Measurements from ENCODE around the gene PROM1. TPM values are rescaled to one million over a fixed set of nuclear protein-coding genes. Genes with fewer than 3 reads are reported as not detected.

The PROM1 gene
- total RNA-seq, 1 experiment from 2014 or later, result not detected

DNA sequence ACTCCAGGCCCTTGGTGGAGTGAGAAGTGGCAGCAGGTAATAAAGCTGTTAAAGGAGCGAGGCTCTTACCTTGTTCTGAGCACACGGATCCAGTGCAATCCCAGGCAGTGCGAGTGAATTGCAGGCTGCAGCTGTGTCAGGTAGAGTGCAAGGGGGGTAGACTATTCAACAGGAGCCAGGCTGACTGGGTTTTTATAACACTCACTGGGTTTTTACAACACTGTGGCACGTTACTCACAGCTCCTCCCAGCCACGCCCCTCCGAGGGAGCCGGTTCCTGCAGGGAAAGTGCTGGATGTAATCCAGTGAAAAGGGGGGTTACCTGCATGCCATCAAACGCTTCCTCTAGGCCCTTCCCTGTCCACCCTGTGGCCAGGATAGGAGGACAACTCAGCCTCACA lies 145.6 kb downstream of the PROM1 start:
- no peaks in the 10 kb centered on the region for H3K9me3 ChIP-seq (replicated peaks)
- H3K4me1 ChIP-seq (replicated peaks), result no peaks in the 10 kb centered on the region
- H3K4me3 ChIP-seq, result no peak overlapping the region
- no peaks in the 10 kb centered on the region for H3K36me3 ChIP-seq
- no peak overlapping the region for H3K27ac ChIP-seq
- H3K27me3 ChIP-seq (replicated peaks), result no peaks in the 10 kb centered on the region
- DNase-seq (ENCODE audit: low read depth in 1 of 2, low spot score in 2 of 2), result no peak

DNA sequence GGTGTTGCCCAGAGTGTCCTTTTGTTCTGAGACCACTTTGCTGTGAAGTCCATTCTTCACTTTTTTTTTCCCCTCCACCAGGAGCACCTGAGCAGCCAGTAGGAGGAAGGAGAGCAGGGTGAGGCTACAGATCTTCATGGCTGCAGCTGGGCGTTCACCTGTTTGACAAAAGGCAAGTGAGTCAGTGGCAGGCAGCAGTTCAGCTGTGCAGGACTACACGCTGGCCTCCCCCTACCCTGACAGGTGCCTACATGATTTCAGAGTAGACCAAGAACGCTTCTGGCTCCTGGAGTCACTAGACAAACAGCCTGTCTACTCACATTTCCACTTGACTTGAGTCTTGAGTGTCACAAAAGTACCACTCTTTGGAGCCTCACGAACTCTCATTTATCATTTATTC lies 147.3 kb downstream of the PROM1 start:
- no peaks in the 10 kb centered on the region for H3K36me3 ChIP-seq
- DNase-seq (ENCODE audit: low read depth in 1 of 2, low spot score in 2 of 2), result no peak
- no peak overlapping the region for H3K4me3 ChIP-seq
- no peaks in the 10 kb centered on the region for H3K27me3 ChIP-seq (replicated peaks)
- no peak overlapping the region for H3K27ac ChIP-seq
- no peaks in the 10 kb centered on the region for H3K9me3 ChIP-seq (replicated peaks)
- no peaks in the 10 kb centered on the region for H3K4me1 ChIP-seq (replicated peaks)

DNA sequence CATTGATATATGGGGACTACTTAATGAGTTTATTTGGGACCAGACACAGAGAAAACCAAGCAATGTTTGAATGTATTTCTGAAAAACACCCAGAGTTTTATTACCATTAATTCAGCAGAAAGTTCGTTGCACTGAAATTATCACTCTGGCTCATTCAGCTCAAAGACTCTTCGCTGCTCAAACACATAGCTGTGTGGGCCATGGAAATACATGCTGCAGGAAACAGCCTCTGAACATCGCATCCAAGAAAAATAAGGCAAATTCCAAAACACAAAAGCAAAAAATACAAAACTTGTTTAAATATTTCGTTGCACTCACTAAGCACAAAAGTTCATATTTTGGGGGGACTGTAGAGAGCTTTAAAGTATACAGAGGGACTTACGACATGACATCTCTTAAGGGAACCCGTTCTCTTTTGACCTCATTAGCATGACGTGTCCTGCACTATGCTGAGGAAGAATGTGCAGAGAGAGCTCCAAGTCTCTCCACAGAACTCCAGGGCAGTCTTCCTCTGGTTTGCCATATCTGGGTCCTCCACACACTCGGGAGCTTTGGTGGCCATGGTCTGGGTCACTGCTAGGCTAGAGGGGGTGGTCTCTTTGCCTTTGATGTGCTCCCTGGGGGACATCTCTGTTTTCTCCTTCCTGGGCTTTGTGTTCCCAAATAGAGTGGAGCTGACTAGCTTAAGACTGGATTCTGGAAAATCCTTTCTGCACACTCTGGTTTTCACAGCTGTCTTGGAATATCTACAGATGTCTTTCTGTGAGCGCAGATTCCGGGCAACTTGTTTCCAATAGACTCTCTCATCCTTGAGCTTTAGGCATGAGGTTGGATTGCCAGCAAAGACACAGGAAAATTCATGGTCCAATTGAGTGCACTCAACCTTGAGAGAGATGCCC lies 148.1 kb downstream of the PROM1 start:
- Histone ChIP-seq H3K4me3 (no peak overlapping the region), H3K9me3 (replicated peaks) (no peaks in the 10 kb centered on the region), H3K36me3 (no peaks in the 10 kb centered on the region), H3K27ac (no peak overlapping the region), H3K4me1 (replicated peaks) (no peaks in the 10 kb centered on the region), H3K27me3 (replicated peaks) (no peaks in the 10 kb centered on the region)
- no peak for DNase-seq (ENCODE audit: low read depth in 1 of 2, low spot score in 2 of 2)

DNA sequence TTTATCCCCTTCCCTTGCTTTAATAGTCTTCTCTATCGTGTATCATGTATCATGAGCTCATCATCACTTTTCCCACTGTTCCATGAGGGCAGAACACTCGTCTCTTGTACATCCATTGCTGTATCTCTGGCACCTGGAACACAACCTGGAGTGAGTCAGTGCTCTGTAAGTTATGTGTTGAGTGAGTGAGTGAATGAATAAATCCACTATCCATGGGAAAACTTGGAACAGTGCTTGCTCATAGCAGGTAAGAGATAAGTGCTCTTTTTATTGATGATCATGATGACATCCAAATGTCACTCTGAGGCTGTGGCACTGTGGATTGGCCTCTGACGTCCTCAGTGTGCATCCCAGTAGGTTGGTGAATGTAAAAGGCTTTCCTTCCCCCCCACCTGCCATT lies 149.6 kb downstream of the PROM1 start:
- H3K4me3 ChIP-seq, result no peak overlapping the region
- H3K36me3 ChIP-seq, result no peaks in the 10 kb centered on the region
- H3K27me3 ChIP-seq (replicated peaks), result no peaks in the 10 kb centered on the region
- no peak overlapping the region for H3K27ac ChIP-seq
- H3K4me1 ChIP-seq (replicated peaks), result no peaks in the 10 kb centered on the region
- no peaks in the 10 kb centered on the region for H3K9me3 ChIP-seq (replicated peaks)
- no peak for DNase-seq (ENCODE audit: low read depth in 1 of 2, low spot score in 2 of 2)

DNA sequence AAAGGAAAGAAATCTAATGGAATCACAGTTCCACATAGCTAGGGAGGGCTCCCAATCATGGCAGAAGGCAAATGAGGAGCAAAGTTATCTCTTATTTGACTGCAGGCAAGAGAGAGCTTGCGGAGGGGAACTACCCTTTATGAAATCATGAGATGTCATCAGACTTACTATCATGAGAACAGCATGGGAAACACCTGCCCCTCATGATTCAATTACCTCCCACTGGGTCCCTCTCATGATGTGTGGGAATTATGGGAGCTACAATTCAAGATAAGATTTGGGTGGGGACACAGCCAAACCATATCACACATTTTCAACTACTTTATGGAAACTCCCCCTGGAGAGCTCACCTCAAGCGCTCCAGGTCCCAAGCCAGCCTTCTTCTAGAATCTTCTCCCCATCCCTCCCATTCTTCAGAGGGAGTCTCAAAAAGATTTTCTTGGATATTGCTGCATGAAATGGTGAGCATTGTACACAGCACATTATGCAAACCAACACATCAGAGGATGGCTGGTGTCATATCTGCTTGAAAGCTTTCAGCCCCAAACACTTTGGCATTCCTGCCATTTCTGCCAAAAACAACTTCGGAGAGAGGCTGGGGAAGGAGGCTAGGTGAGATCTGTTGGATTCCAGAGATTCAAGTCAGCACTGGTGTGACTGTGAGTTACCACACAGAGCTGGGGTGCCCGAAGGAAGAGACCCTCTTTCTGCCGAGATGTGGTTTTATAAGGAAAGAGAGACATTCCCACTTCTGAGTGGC lies 152.2 kb downstream of the PROM1 start:
- Histone ChIP-seq H3K9me3 (replicated peaks) (no peaks in the 10 kb centered on the region), H3K27me3 (replicated peaks) (no peaks in the 10 kb centered on the region), H3K4me3 (no peak overlapping the region), H3K27ac (no peak overlapping the region), H3K4me1 (replicated peaks) (no peaks in the 10 kb centered on the region), H3K36me3 (no peaks in the 10 kb centered on the region)
- DNase-seq (ENCODE audit: low read depth in 1 of 2, low spot score in 2 of 2), result no peak

DNA sequence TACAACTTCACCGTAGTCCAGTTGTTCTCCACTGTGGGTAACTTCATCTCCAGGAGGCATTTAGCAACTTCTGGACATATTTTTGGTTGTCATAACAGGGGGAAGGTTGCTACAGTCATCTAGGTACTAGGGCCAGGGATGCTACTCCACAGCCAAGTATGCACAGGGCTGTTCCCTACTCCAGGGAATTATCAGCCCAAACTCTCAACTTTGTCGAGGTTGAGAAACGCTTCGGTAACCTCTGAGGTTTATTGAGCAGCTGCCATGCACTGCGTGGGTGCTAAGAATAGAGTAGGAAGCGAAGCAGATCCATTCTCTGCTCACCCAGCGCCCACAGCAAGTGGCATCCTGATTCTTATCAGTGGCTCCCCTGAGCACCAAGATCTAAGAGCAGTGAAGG lies 153.5 kb downstream of the PROM1 start:
- H3K27me3 ChIP-seq (replicated peaks), result no peaks in the 10 kb centered on the region
- DNase-seq (ENCODE audit: low read depth in 1 of 2, low spot score in 2 of 2), result no peak

DNA sequence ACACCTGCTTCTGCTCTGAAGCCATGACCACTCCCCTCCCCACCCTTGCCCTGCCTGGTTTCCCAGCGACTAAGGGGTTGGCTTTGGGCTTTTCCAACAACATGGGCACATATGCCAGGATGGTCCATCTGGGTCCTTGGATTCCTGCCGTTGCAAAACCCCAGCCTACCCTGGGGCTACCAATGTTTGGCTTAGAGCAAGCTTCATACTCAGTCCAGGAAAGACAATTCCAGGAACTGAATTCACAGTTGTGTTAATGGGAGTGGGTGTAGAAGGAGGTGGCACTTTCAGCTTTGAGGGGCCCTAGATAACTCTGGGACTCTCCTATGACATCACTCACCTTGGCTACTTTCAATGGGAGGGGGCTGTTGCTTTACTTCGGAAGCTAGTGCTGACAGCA lies 154.3 kb downstream of the PROM1 start:
- Histone ChIP-seq H3K27me3 (replicated peaks) (no peaks in the 10 kb centered on the region), H3K4me3 (no peak overlapping the region), H3K4me1 (replicated peaks) (no peaks in the 10 kb centered on the region), H3K36me3 (no peaks in the 10 kb centered on the region), H3K9me3 (replicated peaks) (no peaks in the 10 kb centered on the region), H3K27ac (no peak overlapping the region)
- no peak for DNase-seq (ENCODE audit: low read depth in 1 of 2, low spot score in 2 of 2)

More for the DNA sequence above, 153.5 kb downstream of the PROM1 start:
- Histone ChIP-seq H3K27ac (no peak overlapping the region), H3K36me3 (no peaks in the 10 kb centered on the region), H3K4me3 (no peak overlapping the region), H3K9me3 (replicated peaks) (no peaks in the 10 kb centered on the region), H3K4me1 (replicated peaks) (no peaks in the 10 kb centered on the region)

DNA sequence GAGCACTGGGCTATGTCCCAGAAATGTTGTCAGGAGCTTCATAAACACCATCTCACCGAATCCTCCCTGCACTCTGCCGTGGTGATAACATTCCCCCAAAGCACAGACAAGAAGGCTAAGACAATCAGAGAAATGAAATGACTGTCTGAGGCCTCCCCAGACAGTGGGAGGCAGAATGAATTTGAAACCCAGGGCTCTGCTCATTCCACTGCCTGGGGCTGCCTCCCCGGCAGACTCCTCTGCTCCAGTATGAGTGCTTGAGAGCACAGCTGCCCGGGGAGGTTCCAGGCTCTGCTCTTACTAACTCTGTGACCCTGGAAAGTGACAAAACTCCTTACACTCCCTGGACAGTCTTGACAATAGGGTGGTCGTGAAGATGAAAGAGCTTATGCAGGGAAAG lies 154.9 kb downstream of the PROM1 start:
- Histone ChIP-seq H3K4me3 (no peak overlapping the region), H3K27ac (no peak overlapping the region), H3K36me3 (no peaks in the 10 kb centered on the region), H3K27me3 (replicated peaks) (no peaks in the 10 kb centered on the region), H3K9me3 (replicated peaks) (no peaks in the 10 kb centered on the region), H3K4me1 (replicated peaks) (no peaks in the 10 kb centered on the region)
- DNase-seq (ENCODE audit: low read depth in 1 of 2, low spot score in 2 of 2), result no peak

DNA sequence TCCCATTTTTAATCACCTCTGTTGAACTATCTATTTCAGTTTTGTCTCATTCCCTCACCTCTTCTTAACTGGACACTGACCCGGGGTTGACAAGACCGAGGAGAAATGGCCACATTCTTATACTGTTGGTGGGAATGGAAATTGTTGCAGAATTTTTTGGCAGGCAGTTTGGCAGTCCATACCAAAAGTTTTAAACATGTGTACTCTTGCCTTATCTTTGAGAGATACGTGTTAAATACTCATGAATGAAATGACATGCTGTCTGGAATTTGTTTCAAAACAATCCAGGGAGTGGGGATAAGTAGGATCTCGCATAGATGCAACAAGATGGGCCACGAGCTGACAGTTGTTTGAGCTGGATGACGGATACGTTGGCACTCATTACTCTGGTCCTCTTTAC lies 157.3 kb downstream of the PROM1 start:
- DNase-seq (ENCODE audit: low read depth in 1 of 2, low spot score in 2 of 2), result no peak
- Histone ChIP-seq H3K27me3 (replicated peaks) (no peaks in the 10 kb centered on the region), H3K4me3 (no peak overlapping the region), H3K9me3 (replicated peaks) (no peaks in the 10 kb centered on the region), H3K36me3 (no peaks in the 10 kb centered on the region), H3K27ac (no peak overlapping the region), H3K4me1 (replicated peaks) (peaks cover 8% of the 10 kb centered on the region)

DNA sequence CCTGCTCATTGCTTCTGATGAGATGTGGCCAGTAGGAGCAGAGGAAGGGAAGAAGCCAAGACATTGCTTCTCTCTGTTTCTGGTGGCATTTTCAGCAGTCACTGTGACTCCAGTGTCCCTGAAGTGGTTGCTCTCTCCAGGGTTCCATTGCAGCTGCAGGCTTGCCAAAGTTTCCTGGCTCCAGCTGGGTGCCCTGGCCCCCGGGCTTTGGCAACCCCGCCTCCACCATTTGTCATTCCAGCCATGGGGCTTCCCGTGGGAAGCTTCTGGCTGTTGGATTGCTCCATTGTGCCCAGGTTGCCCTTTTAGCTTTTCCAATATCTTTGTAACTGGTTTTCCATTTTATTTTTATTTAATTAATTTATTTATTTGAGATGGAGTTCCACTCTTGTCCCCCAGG lies 158.0 kb downstream of the PROM1 start:
- Histone ChIP-seq H3K9me3 (replicated peaks) (no peaks in the 10 kb centered on the region), H3K27me3 (replicated peaks) (no peaks in the 10 kb centered on the region), H3K36me3 (no peaks in the 10 kb centered on the region), H3K27ac (no peak overlapping the region), H3K4me1 (replicated peaks) (peaks cover 15% of the 10 kb centered on the region), H3K4me3 (no peak overlapping the region)
- no peak for DNase-seq (ENCODE audit: low read depth in 1 of 2, low spot score in 2 of 2)

DNA sequence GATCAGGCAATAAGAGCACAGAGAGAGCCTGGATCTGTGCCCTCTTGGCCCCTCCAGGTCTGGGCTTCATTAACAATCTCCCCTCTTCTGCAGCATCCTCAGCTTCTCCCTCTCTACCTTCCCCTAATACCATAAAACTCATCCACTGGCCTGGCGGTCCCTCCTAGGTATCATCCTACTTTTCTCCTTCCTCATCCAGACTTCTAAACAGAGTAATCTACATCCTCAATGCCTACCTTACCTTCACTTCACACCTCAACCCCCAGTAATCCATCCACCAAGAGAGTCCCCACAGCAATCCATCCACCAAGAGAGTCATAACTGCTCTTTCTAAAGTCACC lies 162.3 kb downstream of the PROM1 start:
- Histone ChIP-seq H3K27ac (peak overlapping the region; percentile 86), H3K4me1 (replicated peaks) (peaks cover 22% of the 10 kb centered on the region), H3K36me3 (no peaks in the 10 kb centered on the region), H3K9me3 (replicated peaks) (no peaks in the 10 kb centered on the region), H3K27me3 (replicated peaks) (no peaks in the 10 kb centered on the region), H3K4me3 (no peak overlapping the region)
- DNase-seq (ENCODE audit: low read depth in 1 of 2, low spot score in 2 of 2), result no peak

DNA sequence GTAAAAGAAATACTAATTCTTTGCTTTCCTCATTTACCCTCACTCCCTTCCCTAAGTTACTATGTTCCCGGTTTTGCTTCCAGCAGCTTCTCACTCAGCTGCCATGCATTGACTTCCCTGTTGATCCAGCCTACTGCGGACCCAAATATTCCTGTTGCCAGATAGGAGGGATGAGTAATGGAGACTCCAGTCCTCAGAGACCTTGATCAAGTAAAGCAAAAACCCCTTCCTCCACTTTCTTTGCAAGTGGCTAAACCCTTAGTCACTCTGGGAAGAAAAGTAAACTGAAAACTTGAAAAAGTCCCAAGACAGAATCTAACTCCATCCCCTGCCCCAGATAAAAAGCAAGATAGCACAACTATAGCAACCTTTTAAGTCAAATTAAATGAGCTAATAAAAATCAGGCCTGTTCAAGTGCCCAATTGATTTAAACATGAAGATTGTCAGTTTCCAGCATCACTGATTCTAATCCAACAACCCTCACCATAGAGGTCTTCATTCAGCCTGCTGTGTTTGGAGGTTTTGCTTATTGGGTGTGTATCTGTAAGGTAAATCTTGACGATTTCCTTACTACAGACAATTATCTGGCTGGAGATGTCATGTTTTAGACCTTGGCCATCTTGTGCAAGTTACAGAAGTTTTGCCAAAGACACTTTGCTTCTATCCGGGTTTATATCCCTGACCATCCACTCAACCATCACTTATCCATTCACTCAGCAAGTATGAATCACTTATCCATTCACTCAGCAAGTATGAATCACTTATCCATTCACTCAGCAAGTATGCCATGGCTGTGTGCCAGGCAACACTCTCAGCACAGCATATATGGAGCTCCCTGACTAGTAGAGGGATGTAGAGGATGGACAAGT lies 162.9 kb downstream of the PROM1 start:
- H3K9me3 ChIP-seq (replicated peaks), result no peaks in the 10 kb centered on the region
- no peaks in the 10 kb centered on the region for H3K27me3 ChIP-seq (replicated peaks)
- no peak overlapping the region for H3K4me3 ChIP-seq
- H3K27ac ChIP-seq, result peak overlapping the region; percentile 86
- no peaks in the 10 kb centered on the region for H3K36me3 ChIP-seq
- DNase-seq (ENCODE audit: low read depth in 1 of 2, low spot score in 2 of 2), result peak; percentile 55 to 86
- H3K4me1 ChIP-seq (replicated peaks), result peaks cover 22% of the 10 kb centered on the region

DNA sequence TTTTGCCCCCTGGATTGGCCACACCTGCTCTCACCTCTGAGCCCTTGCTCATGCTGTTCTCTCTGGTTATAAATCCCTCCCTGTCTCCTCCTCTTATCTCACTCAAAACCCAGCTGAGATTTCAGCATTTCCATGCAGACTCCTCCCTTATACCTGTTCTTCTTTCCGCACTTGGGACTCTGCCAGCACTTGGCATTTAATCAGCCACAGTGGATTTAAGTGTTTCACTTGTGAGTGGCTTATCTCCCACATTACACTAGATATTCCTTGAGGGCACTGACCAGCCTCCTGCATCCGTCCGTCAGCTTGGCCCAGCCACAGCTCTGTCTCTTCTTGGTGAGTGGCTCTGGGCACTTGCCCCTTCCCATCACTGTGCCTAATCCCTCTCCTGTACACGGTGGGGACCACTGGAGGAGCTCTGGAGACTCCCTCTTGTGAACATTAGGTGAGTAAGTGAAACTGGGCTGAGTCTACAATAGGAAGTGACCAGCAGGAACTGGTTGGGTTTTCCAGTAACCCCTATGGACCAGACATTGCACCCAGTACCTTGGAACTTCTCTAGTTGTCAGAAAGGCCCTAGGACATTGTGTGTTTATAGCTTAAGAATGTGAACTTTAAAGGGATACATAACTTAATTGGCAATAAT lies 165.2 kb downstream of the PROM1 start:
- no peaks in the 10 kb centered on the region for H3K27me3 ChIP-seq (replicated peaks)
- H3K4me3 ChIP-seq, result no peak overlapping the region
- DNase-seq (ENCODE audit: low read depth in 1 of 2, low spot score in 2 of 2), result no peak
- peaks cover 29% of the 10 kb centered on the region for H3K4me1 ChIP-seq (replicated peaks)
- no peaks in the 10 kb centered on the region for H3K9me3 ChIP-seq (replicated peaks)
- H3K27ac ChIP-seq, result no peak overlapping the region
- H3K36me3 ChIP-seq, result no peaks in the 10 kb centered on the region
